DMS 273 (cell line): ENCODE results near the gene LRRC4B.
"Not testable (repeated sequence)": the region's sequence is repeated elsewhere in the genome, so short reads cannot be mapped to it uniquely, and the experiment has no call there.

ENCODE experiments used
- DNase-seq: peaks from one replicate; lab custom pipeline; 2025; ENCODE audit not compliant: unreplicated experiment; lab: John Stamatoyannopoulos, UW

LRRC4B gene

GRCh38 chr19:50567882-50568727, at the start of gene LRRC4B:
TSS of gene LRRC4B (minus strand) at chr19:50568435. CDS start at chr19:50548838, 19,597 bp downstream.
- DNase-seq, result no peak

- not testable (repeated sequence) for DNase-seq
Measured at GRCh38 chr19:50612504-50613404, 44.5 kb upstream of the LRRC4B start.

- DNase-seq, result peak; percentile 29
Measured at GRCh38 chr19:50607874-50608785, 39.9 kb upstream of the LRRC4B start.

- no peak for DNase-seq
Measured at GRCh38 chr19:50607388-50607787, 39.2 kb upstream of the LRRC4B start.

- DNase-seq, result not testable (repeated sequence)
Measured at GRCh38 chr19:50606059-50606836, 38.0 kb upstream of the LRRC4B start.

- not testable (repeated sequence) for DNase-seq
Measured at GRCh38 chr19:50604264-50605073, 36.2 kb upstream of the LRRC4B start.

- DNase-seq, result no peak
Measured at GRCh38 chr19:50602935-50603334, 34.7 kb upstream of the LRRC4B start.

GRCh38 chr19:50602496-50602895, 34.3 kb upstream of the LRRC4B start:
- DNase-seq, result no peak

GRCh38 chr19:50602089-50602422, 33.8 kb upstream of the LRRC4B start:
- no peak for DNase-seq

GRCh38 chr19:50601407-50602088, 33.3 kb upstream of the LRRC4B start:
- no peak for DNase-seq

GRCh38 chr19:50599427-50599826, 31.2 kb upstream of the LRRC4B start:
- DNase-seq, result no peak

GRCh38 chr19:50590191-50590590, 22.0 kb upstream of the LRRC4B start:
- no peak for DNase-seq

- not testable (repeated sequence) for DNase-seq
Measured at GRCh38 chr19:50581795-50582660, 13.8 kb upstream of the LRRC4B start.

GRCh38 chr19:50580970-50581634, 12.9 kb upstream of the LRRC4B start:
- no peak for DNase-seq

GRCh38 chr19:50580240-50580639, 12.0 kb upstream of the LRRC4B start:
- no peak for DNase-seq

GRCh38 chr19:50576769-50577168, 8.5 kb upstream of the LRRC4B start:
- not testable (repeated sequence) for DNase-seq
